ENCODE measurements around the gene ZNF683. TPM values are rescaled to one million over a fixed set of nuclear protein-coding genes. Genes with fewer than 3 reads are reported as not detected.
A peak's percentile ranks its signal among the peaks of the same experiment; 100 is the strongest.

ZNF683 gene
- total RNA-seq, 2 donors from 2014 or later = not detected

GRCh38 chr1:26360807-26361604 lies 11.5 kb downstream of the ZNF683 start:
- no peaks in the 10 kb centered on the region for H3K36me3 ChIP-seq (replicated peaks in 1 of 2; ENCODE audit: insufficient read depth in 1 of 2, low read depth in 2 of 2)
- ATAC-seq (no peak), DNase-seq (no peak)
- H3K27ac ChIP-seq = no peak overlapping the region
- H3K9me3 ChIP-seq = no peaks in the 10 kb centered on the region
- H3K27me3 ChIP-seq = peaks cover 6 to 17% of the 10 kb centered on the region in 2 donors
- WGBS, 2 donors = 50 to 54% methylated on average over 19 to 26 of the region's 27 CpGs
- intact Hi-C loops (cut with DNase I) = no loop called here
- H3K4me3 ChIP-seq = no peak overlapping the region
- H3K4me1 ChIP-seq = peaks cover 17% of the 10 kb centered on the region
- TF ChIP-seq CTCF (IDR thresholded peaks at IDR 0.05) = no peak
- no peak for TF ChIP-seq POLR2A (IDR thresholded peaks at IDR 0.05)

- intact Hi-C loops (cut with DNase I) = no loop called here
These were observed 12.4 kb downstream of the ZNF683 start for GRCh38 chr1:26359981-26360806.

GRCh38 chr1:26358411-26359384 lies 13.9 kb downstream of the ZNF683 start:
- no peak overlapping the region for H3K4me3 ChIP-seq
- peaks cover 21% of the 10 kb centered on the region for H3K4me1 ChIP-seq
- 25 to 34% methylated on average over 15 of the region's 15 CpGs for WGBS, 2 donors
- H3K27me3 ChIP-seq = peaks cover 6 to 17% of the 10 kb centered on the region in 2 donors
- no peaks in the 10 kb centered on the region for H3K9me3 ChIP-seq
- peak; percentile 69 for ATAC-seq
- TF ChIP-seq CTCF (IDR thresholded peaks at IDR 0.05) (no peak), POLR2A (IDR thresholded peaks at IDR 0.05) (no peak)
- no peak overlapping the region for H3K27ac ChIP-seq
- H3K36me3 ChIP-seq (replicated peaks in 1 of 2; ENCODE audit: insufficient read depth in 1 of 2, low read depth in 2 of 2) = no peaks in the 10 kb centered on the region
- intact Hi-C loops (cut with DNase I) = no loop called here
- peak; percentile 45 to 58 (median 48) for DNase-seq

More at GRCh38 chr1:26359981-26360806, 12.4 kb downstream of the ZNF683 start:
- ATAC-seq (no peak), DNase-seq (peak in 3 of 4 donors; percentile 10 to 22 (median 15))
- no peak for TF ChIP-seq POLR2A (IDR thresholded peaks at IDR 0.05)
- TF ChIP-seq CTCF (IDR thresholded peaks at IDR 0.05) = no peak
- Histone ChIP-seq H3K4me1 (peaks cover 17% of the 10 kb centered on the region), H3K36me3 (replicated peaks in 1 of 2; ENCODE audit: insufficient read depth in 1 of 2, low read depth in 2 of 2) (no peaks in the 10 kb centered on the region), H3K27ac (no peak overlapping the region), H3K27me3 (peaks cover 6 to 17% of the 10 kb centered on the region in 2 donors), H3K9me3 (no peaks in the 10 kb centered on the region), H3K4me3 (no peak overlapping the region)
- 4 to 5% methylated on average over 21 to 52 of the region's 67 CpGs for WGBS, 2 donors

- Histone ChIP-seq H3K9me3 (no peaks in the 10 kb centered on the region), H3K27me3 (peaks cover 6 to 17% of the 10 kb centered on the region in 2 donors), H3K4me1 (peaks cover 18% of the 10 kb centered on the region), H3K4me3 (no peak overlapping the region), H3K27ac (no peak overlapping the region), H3K36me3 (replicated peaks in 1 of 2; ENCODE audit: insufficient read depth in 1 of 2, low read depth in 2 of 2) (no peaks in the 10 kb centered on the region)
- TF ChIP-seq CTCF (IDR thresholded peaks at IDR 0.05) (no peak), POLR2A (IDR thresholded peaks at IDR 0.05) (no peak)
- ATAC-seq (no peak), DNase-seq (no peak)
- 52 to 81% methylated on average over 7 to 10 of the region's 10 CpGs for WGBS, 2 donors
- intact Hi-C loops (cut with DNase I) = no loop called here
These were observed 15.4 kb downstream of the ZNF683 start for GRCh38 chr1:26357121-26357602.

All from body of pancreas (tissue), 4 donors.